Tibial artery (tissue), 4 donors: Measurements from ENCODE around the gene STK38.

Source experiments
- DNase-seq, 2 donors: peaks; one replicate each; pipeline ENCODE4 v3.0.0-alpha.2; 2019
- H3K27ac ChIP-seq, 2 donors: fragments of 200-600 bp; sonication (generic) in 1 of 2; 1 replicate in 1 of 2; 2 replicates in 1 of 2; pipeline ENCODE4 v1.5.1; 2018 to 2019; ENCODE audit warnings: mild to moderate bottlenecking in 1 of 2
- H3K27me3 ChIP-seq, 2 donors: fragments of 200-600 bp; sonication (generic) in 1 of 2; one replicate each; pipeline versions ENCODE4 v1.5.1 to v1.6.0; 2016 to 2019
- H3K36me3 ChIP-seq, 3 donors: fragments of 200-600 bp; sonication (generic) in 2 of 3; one replicate each; pipeline ENCODE4 v1.5.1; 2016 to 2019; ENCODE audit warnings: mild to moderate bottlenecking in 2 of 3
- H3K4me1 ChIP-seq, 4 donors: fragments of 200-600 bp; sonication (generic) in 2 of 4; 1 replicate in 3 of 4; 2 replicates in 1 of 4; pipeline ENCODE4 v1.5.1; 2016 to 2019
- H3K4me3 ChIP-seq, 2 donors: fragments of 200-600 bp; sonication (generic) in 1 of 2; 1 replicate in 1 of 2; 2 replicates in 1 of 2; pipeline ENCODE4 v1.5.1; 2018 to 2019; ENCODE audit warnings: mild to moderate bottlenecking in 2 of 2
- H3K9me3 ChIP-seq, 3 donors: fragments of 200-600 bp; sonication (generic) in 1 of 3; one replicate each; pipeline ENCODE4 v1.5.1; 2016 to 2019
- intact Hi-C: fragments of 100-400 bp; cut with DNase I; formaldehyde crosslinking; loops from one replicate; pipeline ENCODE4 v1.15.0; 2023; ENCODE audit warnings: low total_unique reads
- TF ChIP-seq, protein P1 (sequence below), 2 experiments: fragments of 200-600 bp in 1 of 2; fragments of 450-650 bp in 1 of 2; IDR thresholded peaks; one replicate each; pipeline ENCODE4 v1.5.1; 2017 to 2019; ENCODE audit warnings: antibody characterized with exemption in 2 of 2, mild to moderate bottlenecking in 1 of 2, moderate library complexity in 1 of 2

The STK38 gene

DNA sequence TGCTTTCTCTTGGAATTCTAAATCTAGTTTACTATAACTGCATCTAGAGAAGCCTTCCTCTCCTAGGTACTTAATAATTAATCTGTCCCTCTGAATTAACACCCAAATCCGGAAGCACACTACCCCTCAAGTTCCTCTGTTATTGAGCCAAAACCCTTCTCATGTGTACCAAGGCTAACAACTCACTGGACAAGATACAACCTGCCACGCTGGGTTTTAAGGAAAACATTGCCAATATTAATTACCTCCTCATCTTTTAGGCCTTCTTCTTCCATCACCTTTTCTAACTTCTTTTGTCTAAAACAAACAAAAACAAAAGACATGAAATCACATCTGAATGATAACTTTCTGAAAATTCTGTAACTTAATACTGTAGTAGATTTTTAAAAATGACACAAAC, 21.9 kb downstream of the STK38 start:
- H3K36me3 ChIP-seq = peaks cover 20 to 71% (median 43%) of the 10 kb centered on the region in 3 donors
- intact Hi-C loops = no loop called here
- no peak for DNase-seq

DNA sequence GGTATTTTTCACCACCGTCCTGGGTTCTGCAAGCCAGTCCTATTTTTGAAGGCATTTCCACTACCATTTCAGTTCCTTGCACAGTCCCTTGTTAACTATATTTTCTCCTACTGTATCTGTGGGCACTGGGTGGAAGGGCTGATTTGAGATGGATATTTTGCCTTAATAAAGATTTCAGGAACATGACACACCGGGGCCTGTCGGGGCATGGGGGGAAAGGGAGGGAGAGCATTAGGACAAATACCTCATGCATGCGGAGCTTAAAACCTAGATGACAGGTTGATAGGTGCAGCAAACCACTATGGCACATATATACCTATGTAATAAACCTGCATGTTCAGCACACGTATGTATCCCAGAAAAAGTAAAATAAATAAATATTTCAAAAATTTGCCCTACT, 22.4 kb downstream of the STK38 start:
- Histone ChIP-seq H3K9me3 (no peaks in the 10 kb centered on the region), H3K4me3 (no peak overlapping the region), H3K36me3 (peaks cover 24 to 71% (median 46%) of the 10 kb centered on the region in 3 donors), H3K4me1 (no peaks in the 10 kb centered on the region), H3K27me3 (no peaks in the 10 kb centered on the region), H3K27ac (no peak overlapping the region)
- DNase-seq = no peak
- TF ChIP-seq, protein P1, sequence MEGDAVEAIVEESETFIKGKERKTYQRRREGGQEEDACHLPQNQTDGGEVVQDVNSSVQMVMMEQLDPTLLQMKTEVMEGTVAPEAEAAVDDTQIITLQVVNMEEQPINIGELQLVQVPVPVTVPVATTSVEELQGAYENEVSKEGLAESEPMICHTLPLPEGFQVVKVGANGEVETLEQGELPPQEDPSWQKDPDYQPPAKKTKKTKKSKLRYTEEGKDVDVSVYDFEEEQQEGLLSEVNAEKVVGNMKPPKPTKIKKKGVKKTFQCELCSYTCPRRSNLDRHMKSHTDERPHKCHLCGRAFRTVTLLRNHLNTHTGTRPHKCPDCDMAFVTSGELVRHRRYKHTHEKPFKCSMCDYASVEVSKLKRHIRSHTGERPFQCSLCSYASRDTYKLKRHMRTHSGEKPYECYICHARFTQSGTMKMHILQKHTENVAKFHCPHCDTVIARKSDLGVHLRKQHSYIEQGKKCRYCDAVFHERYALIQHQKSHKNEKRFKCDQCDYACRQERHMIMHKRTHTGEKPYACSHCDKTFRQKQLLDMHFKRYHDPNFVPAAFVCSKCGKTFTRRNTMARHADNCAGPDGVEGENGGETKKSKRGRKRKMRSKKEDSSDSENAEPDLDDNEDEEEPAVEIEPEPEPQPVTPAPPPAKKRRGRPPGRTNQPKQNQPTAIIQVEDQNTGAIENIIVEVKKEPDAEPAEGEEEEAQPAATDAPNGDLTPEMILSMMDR (IDR thresholded peaks at IDR 0.05) = no peak
- intact Hi-C loops = no loop called here

More for the DNA sequence above, 21.9 kb downstream of the STK38 start:
- Histone ChIP-seq H3K9me3 (no peaks in the 10 kb centered on the region), H3K4me3 (no peak overlapping the region), H3K4me1 (no peaks in the 10 kb centered on the region), H3K27me3 (no peaks in the 10 kb centered on the region), H3K27ac (no peak overlapping the region)
- TF ChIP-seq, protein P1 (IDR thresholded peaks at IDR 0.05) = no peak

DNA sequence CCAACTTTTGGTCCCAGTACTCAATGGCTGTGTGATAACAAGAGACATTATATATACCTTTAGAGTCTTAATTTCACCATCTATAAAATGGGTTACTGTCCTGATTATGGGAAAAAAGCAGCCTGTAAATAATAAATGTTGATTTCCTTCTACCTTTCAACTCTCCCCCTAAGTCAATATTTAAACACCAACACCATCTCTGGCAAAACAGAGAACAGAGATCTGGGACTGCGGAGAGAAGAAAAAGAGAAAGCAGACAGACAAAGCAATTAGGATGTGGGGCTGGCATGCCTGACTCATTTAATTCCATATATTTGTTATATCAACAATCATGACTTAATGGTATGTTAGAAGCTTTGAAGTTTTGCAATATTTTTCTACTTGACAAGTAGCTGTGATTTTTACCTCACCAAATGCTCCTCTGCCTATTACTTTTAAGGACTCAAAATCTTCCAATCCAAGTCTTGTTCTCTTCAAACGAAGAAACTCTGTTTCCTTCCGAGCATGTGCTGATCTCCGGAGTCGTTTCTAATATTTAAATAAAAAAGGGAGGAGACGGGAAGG, 23.3 kb downstream of the STK38 start:
- H3K36me3 ChIP-seq = peaks cover 26 to 73% (median 52%) of the 10 kb centered on the region in 3 donors
- H3K4me1 ChIP-seq = no peaks in the 10 kb centered on the region
- DNase-seq = no peak
- H3K27ac ChIP-seq = no peak overlapping the region
- H3K9me3 ChIP-seq = no peaks in the 10 kb centered on the region
- TF ChIP-seq, protein P1 (IDR thresholded peaks at IDR 0.05) = no peak
- intact Hi-C loops = no loop called here
- H3K27me3 ChIP-seq = no peaks in the 10 kb centered on the region
- no peak overlapping the region for H3K4me3 ChIP-seq

DNA sequence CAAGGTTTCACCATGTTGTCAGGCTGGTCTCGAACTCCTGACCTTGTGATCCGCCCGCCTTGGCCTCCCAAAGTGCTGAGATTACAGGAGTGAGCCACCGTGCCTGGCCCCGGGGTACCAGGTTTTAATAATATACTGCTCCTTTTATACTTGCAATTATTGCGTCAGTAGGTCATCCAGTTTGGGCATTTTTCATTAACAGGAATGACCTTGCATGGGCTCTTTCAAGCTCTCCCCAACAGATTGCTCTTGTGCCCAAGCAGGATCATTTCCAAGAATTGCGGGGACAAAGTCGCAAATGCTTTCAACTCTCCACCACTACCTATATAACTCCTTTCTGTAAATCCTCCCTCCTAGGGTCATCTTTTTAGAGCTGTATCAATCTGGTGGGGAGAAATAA, 23.8 kb downstream of the STK38 start:
- Histone ChIP-seq H3K4me1 (no peaks in the 10 kb centered on the region), H3K9me3 (no peaks in the 10 kb centered on the region), H3K27ac (no peak overlapping the region), H3K4me3 (no peak overlapping the region), H3K36me3 (peaks cover 26 to 74% (median 52%) of the 10 kb centered on the region in 3 donors), H3K27me3 (no peaks in the 10 kb centered on the region)
- intact Hi-C loops = no loop called here
- no peak for DNase-seq
- TF ChIP-seq, protein P1 (IDR thresholded peaks at IDR 0.05) = no peak

DNA sequence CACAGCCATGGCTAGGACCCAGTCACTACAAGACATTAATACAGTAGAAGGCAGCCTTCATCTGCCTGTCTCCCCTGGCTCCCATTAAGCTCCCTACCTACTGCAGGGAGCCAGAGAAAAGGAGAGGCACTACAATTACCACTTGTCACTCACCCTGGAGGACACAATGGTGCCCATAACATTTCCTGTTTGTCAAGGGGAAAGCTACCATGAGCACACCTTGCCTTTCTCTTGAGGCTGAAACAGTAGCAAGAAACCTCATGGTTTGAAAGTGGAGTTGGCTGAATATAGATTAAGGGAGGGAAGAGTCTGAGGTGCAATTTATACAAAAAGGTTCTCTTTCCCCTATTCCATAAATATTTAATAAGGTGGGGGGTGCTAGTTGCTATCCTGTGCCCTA, 27.9 kb downstream of the STK38 start:
- Histone ChIP-seq H3K27me3 (no peaks in the 10 kb centered on the region), H3K36me3 (peaks cover 31 to 67% (median 47%) of the 10 kb centered on the region in 3 donors), H3K27ac (no peak overlapping the region), H3K9me3 (no peaks in the 10 kb centered on the region), H3K4me3 (no peak overlapping the region), H3K4me1 (no peaks in the 10 kb centered on the region)
- DNase-seq = no peak
- TF ChIP-seq, protein P1 (IDR thresholded peaks at IDR 0.05) = no peak
- intact Hi-C loops = no loop called here

DNA sequence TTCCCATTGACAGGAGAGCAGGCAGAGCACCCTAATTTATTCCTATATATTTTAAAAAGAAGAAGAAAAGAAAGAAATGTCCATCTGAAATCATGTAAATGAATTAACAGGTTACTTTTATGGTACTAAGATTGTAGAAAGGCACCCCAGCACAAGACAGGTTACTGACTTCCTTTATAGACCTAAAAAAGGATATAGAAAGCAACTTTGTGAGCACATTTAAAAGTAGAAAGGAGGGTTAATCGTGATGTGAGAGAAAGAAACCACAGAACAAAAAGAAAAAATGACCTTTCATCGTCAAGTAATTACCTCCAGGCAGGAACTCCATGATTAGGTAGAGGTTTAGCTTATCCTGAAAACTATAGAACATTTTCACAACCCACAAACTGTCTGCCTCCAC, 29.9 kb downstream of the STK38 start:
- H3K36me3 ChIP-seq = peaks cover 33 to 62% (median 41%) of the 10 kb centered on the region in 3 donors
- no peak overlapping the region for H3K27ac ChIP-seq
- H3K4me1 ChIP-seq = no peaks in the 10 kb centered on the region
- TF ChIP-seq, protein P1 (IDR thresholded peaks at IDR 0.05) = no peak
- no peak for DNase-seq
- H3K27me3 ChIP-seq = no peaks in the 10 kb centered on the region
- H3K4me3 ChIP-seq = no peak overlapping the region
- no peaks in the 10 kb centered on the region for H3K9me3 ChIP-seq
- intact Hi-C loops = no loop called here
